Activated CD8-positive, alpha-beta memory T cell treated with anti-CD3 and anti-CD28 coated beads, Interleukin-2, amount 50 U/mL, for 1 hour (primary cell): ENCODE measurements around the gene NDUFV2.

Source experiments
- DNase-seq: peaks from one replicate; pipeline ENCODE4 v3.0.0-alpha.2; 2020; ENCODE audit errors: extremely low read depth

Gene NDUFV2

GRCh38 chr18:9117980-9118841 is 15.7 kb downstream of the NDUFV2 start:
- DNase-seq: no peak

GRCh38 chr18:9120796-9121195 is 18.3 kb downstream of the NDUFV2 start:
- DNase-seq: no peak

GRCh38 chr18:9123520-9123919 is 21.0 kb downstream of the NDUFV2 start:
- no peak for DNase-seq

- DNase-seq: no peak
Observed at GRCh38 chr18:9124824-9125223, 22.3 kb downstream of the NDUFV2 start.

- DNase-seq: no peak
Observed at GRCh38 chr18:9126337-9126736, 23.8 kb downstream of the NDUFV2 start.

- no peak for DNase-seq
Observed at GRCh38 chr18:9130195-9130594, 27.7 kb downstream of the NDUFV2 start.

- DNase-seq: no peak
Observed at GRCh38 chr18:9130806-9131205, 28.3 kb downstream of the NDUFV2 start.

- DNase-seq: no peak
Observed at GRCh38 chr18:9132628-9133027, 30.1 kb downstream of the NDUFV2 start.

GRCh38 chr18:9133225-9133624 is 30.7 kb downstream of the NDUFV2 start:
- no peak for DNase-seq

- DNase-seq: no peak
Observed at GRCh38 chr18:9135081-9135911, 32.8 kb downstream of the NDUFV2 start.

- no peak for DNase-seq
Observed at GRCh38 chr18:9135912-9136314, 33.4 kb downstream of the NDUFV2 start.

GRCh38 chr18:9136315-9137155 is 34.0 kb downstream of the NDUFV2 start, which contains the start of gene ANKRD12:
Gene ANKRD12 (plus strand): TSS chr18:9136781. CDS start chr18:9182433, 45,652 bp downstream.
- peak; percentile 87 for DNase-seq

- peak; percentile 50 for DNase-seq
Observed at GRCh38 chr18:9137168-9138066, 34.9 kb downstream of the NDUFV2 start.

- DNase-seq: no peak
Observed at GRCh38 chr18:9139400-9140039, 37.0 kb downstream of the NDUFV2 start.

- DNase-seq: no peak
Observed at GRCh38 chr18:9140381-9140780, 37.9 kb downstream of the NDUFV2 start.

GRCh38 chr18:9140984-9141383 is 38.5 kb downstream of the NDUFV2 start:
- no peak for DNase-seq

GRCh38 chr18:9146224-9146623 is 43.7 kb downstream of the NDUFV2 start:
- no peak for DNase-seq

- peak; percentile 17 for DNase-seq
Observed at GRCh38 chr18:9147440-9148202, 45.1 kb downstream of the NDUFV2 start.

GRCh38 chr18:9148203-9148552 is 45.7 kb downstream of the NDUFV2 start:
- DNase-seq: no peak

- DNase-seq: no peak
Observed at GRCh38 chr18:9150121-9150520, 47.6 kb downstream of the NDUFV2 start.
